SU-DHL-6 (cell line): Measurements from ENCODE around the gene RALGPS1.

ENCODE experiments used
- EZH2phosphoT487 ChIP-seq: fragments of 200-600 bp; sonication (generic), shearing (Covaris generic); conservative IDR thresholded peaks from 2 replicates; pipeline ENCODE4 v1.6.1; 2018; ENCODE audit warnings: mild to moderate bottlenecking, antibody characterized with exemption, low read length, moderate library complexity, mixed read lengths
- TF ChIP-seq, protein P1 (sequence below): fragments of 200-600 bp; sonication (generic); IDR thresholded peaks from one replicate; pipeline ENCODE4 v1.5.1; 2017; ENCODE audit warnings: antibody characterized with exemption, mild to moderate bottlenecking, low read length, moderate library complexity; ENCODE audit not compliant: insufficient read depth, poor library complexity, severe bottlenecking

DNA sequence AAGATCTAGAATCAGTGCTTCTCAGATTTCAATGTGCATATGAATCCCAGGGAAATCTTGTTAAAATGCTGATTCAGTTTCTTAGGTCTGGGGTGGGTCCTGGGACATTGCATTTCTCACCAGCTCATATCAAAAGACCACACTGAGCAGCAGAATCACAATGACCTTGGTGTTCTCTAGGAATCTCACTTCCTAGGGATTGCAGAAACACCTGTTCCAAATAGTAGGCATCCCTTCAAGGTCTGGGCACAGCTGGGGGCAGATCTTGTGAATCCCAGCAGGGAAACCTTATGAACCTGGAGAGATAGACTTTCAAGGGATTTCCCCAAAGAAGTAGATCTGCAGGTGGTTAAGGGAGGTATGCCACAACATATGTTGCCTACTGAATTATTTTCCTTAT, 341.1 kb downstream of the RALGPS1 start:
- TF ChIP-seq, protein P1, sequence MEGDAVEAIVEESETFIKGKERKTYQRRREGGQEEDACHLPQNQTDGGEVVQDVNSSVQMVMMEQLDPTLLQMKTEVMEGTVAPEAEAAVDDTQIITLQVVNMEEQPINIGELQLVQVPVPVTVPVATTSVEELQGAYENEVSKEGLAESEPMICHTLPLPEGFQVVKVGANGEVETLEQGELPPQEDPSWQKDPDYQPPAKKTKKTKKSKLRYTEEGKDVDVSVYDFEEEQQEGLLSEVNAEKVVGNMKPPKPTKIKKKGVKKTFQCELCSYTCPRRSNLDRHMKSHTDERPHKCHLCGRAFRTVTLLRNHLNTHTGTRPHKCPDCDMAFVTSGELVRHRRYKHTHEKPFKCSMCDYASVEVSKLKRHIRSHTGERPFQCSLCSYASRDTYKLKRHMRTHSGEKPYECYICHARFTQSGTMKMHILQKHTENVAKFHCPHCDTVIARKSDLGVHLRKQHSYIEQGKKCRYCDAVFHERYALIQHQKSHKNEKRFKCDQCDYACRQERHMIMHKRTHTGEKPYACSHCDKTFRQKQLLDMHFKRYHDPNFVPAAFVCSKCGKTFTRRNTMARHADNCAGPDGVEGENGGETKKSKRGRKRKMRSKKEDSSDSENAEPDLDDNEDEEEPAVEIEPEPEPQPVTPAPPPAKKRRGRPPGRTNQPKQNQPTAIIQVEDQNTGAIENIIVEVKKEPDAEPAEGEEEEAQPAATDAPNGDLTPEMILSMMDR, result no peak
- TF ChIP-seq EZH2phosphoT487, result no peak
